GM10847 (cell line): ENCODE data around the gene DLEC1.

ENCODE experiments used
- POLR2A ChIP-seq: IDR thresholded peaks from 2 replicates; pipeline ENCODE4 v1.6.1; 2011; ENCODE audit not compliant: insufficient read length; ENCODE audit errors: extremely low read depth

Gene DLEC1

GRCh38 chr3:38171622-38172021, 132.6 kb downstream of the DLEC1 start:
- no peak for TF ChIP-seq POLR2A
